HepG2 (cell line): ENCODE measurements around the gene TMEM61. TPM values are rescaled to one million over a fixed set of nuclear protein-coding genes. Genes with fewer than 3 reads are reported as not detected.

ENCODE experiments used
- ATAC-seq: fragments of 200-7000 bp; cut with Tn5 transposase; 3 replicates; pipeline ENCODE4 v1.9.1; 2020; ENCODE audit warnings: mild to moderate bottlenecking, moderate library complexity
- BruUV-seq: library from RNA; stranded (reverse); fragments of 400-500 nt; replicated peaks from 2 replicates; lab custom pipeline; 2021; lab: Mats Ljungman, UMichigan
- CTCF ChIA-PET: fragments of 300-600 bp; formaldehyde crosslinking; extraction: SDS; loops from one replicate; lab custom pipeline; 2021; ENCODE audit warnings: low total read pairs, inconsistent platforms, low intra/inter-chr PET ratio; lab: Yijun Ruan, JAX
- POLR2A ChIA-PET: fragments of 350-600 bp; sonication (Branson Sonifier 250); formaldehyde crosslinking; loops from one replicate; lab custom pipeline; 2020; ENCODE audit warnings: antibody characterized with exemption, inconsistent platforms; lab: Yijun Ruan, JAX
- DNase-seq: peaks from one replicate; pipeline ENCODE4 v3.0.0-alpha.2; 2015; ENCODE audit warnings: low spot score
- FAIRE-seq: peaks from 3 replicates; lab custom pipeline; 2011; peaks lifted over from hg19 to GRCh38; lab: Jason Lieb, UNC
- H2AFZ ChIP-seq: one replicate; pipeline ENCODE4 v1.6.1; 2011; ENCODE audit warnings: low read length, inconsistent platforms
- H3K27ac ChIP-seq: fragments of 300-600 bp; 3 replicates; pipeline ENCODE4 v1.8.0; 2011; ENCODE audit warnings: mixed run types, mild to moderate bottlenecking, mixed read lengths, low read length, inconsistent platforms; ENCODE audit not compliant: insufficient read depth; ENCODE audit errors: extremely low read length
- H3K27me3 ChIP-seq, 2 experiments: fragments of 200-600 bp in 1 of 2; 2 replicates in 1 of 2; 3 replicates in 1 of 2; pipeline versions ENCODE4 v1.6.0 to v1.8.0; 2011; ENCODE audit warnings: low read length in 2 of 2, mild to moderate bottlenecking in 2 of 2, moderate library complexity in 2 of 2, inconsistent platforms in 1 of 2; ENCODE audit not compliant: insufficient read depth in 2 of 2, control insufficient read depth in 1 of 2
- H3K36me3 ChIP-seq, 2 experiments: fragments of 200-600 bp in 1 of 2; replicated peaks in 1 of 2; 2 replicates in 1 of 2; 3 replicates in 1 of 2; pipeline versions ENCODE4 v1.5.1 to v1.8.0; 2011; ENCODE audit warnings: low read length in 2 of 2, inconsistent platforms in 1 of 2; ENCODE audit not compliant: insufficient read depth in 2 of 2, control insufficient read depth in 1 of 2
- H3K4me1 ChIP-seq: 2 replicates; pipeline ENCODE4 v1.5.1; 2012; ENCODE audit warnings: low read length, inconsistent platforms; ENCODE audit not compliant: insufficient read depth
- H3K4me2 ChIP-seq: 2 replicates; pipeline ENCODE4 v1.6.0; 2011; ENCODE audit warnings: low read depth, low read length, inconsistent platforms
- H3K4me3 ChIP-seq, 3 experiments: fragments of 200-600 bp in 1 of 3; sonication (generic), shearing (Covaris generic) in 1 of 3; replicated peaks in 1 of 3; 2 replicates each; pipeline ENCODE4 v1.5.1; 2011 to 2016; ENCODE audit warnings: low read length in 3 of 3, inconsistent platforms in 2 of 3, low read depth in 2 of 3, mild to moderate bottlenecking in 2 of 3, control low read depth in 1 of 3, mixed read lengths in 1 of 3; ENCODE audit not compliant: insufficient read depth in 1 of 3
- H3K79me2 ChIP-seq: one replicate; pipeline ENCODE4 v1.6.1; 2011; ENCODE audit warnings: low read length, inconsistent platforms; ENCODE audit not compliant: insufficient read depth
- H3K9ac ChIP-seq: 2 replicates; pipeline ENCODE4 v1.6.0; 2011; ENCODE audit warnings: mild to moderate bottlenecking, low read depth, low read length, inconsistent platforms; ENCODE audit not compliant: insufficient read depth
- H3K9me3 ChIP-seq: 2 replicates; pipeline ENCODE4 v1.5.1; 2012; ENCODE audit warnings: mild to moderate bottlenecking, low read length
- H4K20me1 ChIP-seq: 2 replicates; pipeline ENCODE4 v1.6.0; 2011; ENCODE audit warnings: inconsistent platforms, mild to moderate bottlenecking, low read length, moderate library complexity; ENCODE audit not compliant: insufficient read depth
- CEBPB ChIP-seq: IDR thresholded peaks from 2 replicates; pipeline ENCODE4 v1.6.1; 2011; ENCODE audit warnings: low read depth, low read length, improper control_type of control experiment, borderline replicate concordance
- FOSL2 ChIP-seq: sonication (generic); formaldehyde crosslinking; IDR thresholded peaks from 2 replicates; pipeline ENCODE4 v1.4.0; 2020; ENCODE audit warnings: missing genetic modification reagents
- KMT2A ChIP-seq: sonication (generic); formaldehyde crosslinking; IDR thresholded peaks from 2 replicates; pipeline ENCODE4 v1.4.0; 2020; ENCODE audit warnings: missing genetic modification reagents
- PAF1 ChIP-seq: IDR thresholded peaks from 2 replicates; pipeline ENCODE4 v1.6.1; 2016; ENCODE audit warnings: missing genetic modification reagents, missing compliant biosample characterization
- REL ChIP-seq: sonication (generic); formaldehyde crosslinking; conservative IDR thresholded peaks from 2 replicates; pipeline ENCODE4 v1.8.0; 2022; ENCODE audit warnings: mild to moderate bottlenecking, missing genetic modification reagents, moderate library complexity
- SSRP1 ChIP-seq: IDR thresholded peaks from 2 replicates; pipeline ENCODE4 v1.6.1; 2016; ENCODE audit warnings: control low read depth
- ZEB1 ChIP-seq: IDR thresholded peaks from 2 replicates; pipeline ENCODE4 v1.6.1; 2012; ENCODE audit warnings: mild to moderate bottlenecking, low read depth, inconsistent platforms; ENCODE audit not compliant: insufficient replicate concordance
- WGBS: methylation state at CpG from one replicate; pipeline ENCODE4 v1.1.6; 2017; ENCODE audit warnings: low lambda C conversion rate; 5-methylcytosine and 5-hydroxymethylcytosine counted together
- in situ Hi-C: cut with HindIII; loops from 2 replicates; pipeline ENCODE4 v1.10.0; 2017; ENCODE audit warnings: low pct_unique_long_range_greater_than_20kb; ENCODE audit not compliant: extremely low pct_ligation_motif_present
- intact Hi-C: fragments of 100-400 bp; cut with micrococcal nuclease; formaldehyde crosslinking; loops from one replicate; pipeline ENCODE4 v1.10.0; 2022; ENCODE audit not compliant: unreplicated experiment
- polyA plus RNA-seq, 8 experiments: library from polyadenylated mRNA; depleted of rRNA in 3 of 8; stranded (reverse) in 7 of 8; unstranded in 1 of 8; fragments of >200 nt; fragmentation: Illumina TruSeq in 4 of 8; extraction: Trizol in 4 of 8; gene quantifications; 2 replicates each; pipeline versions ENCODE4 v1.2.1 to v1.2.3, GENCODE V29; 2011 to 2016; ENCODE audit warnings: low read depth in 4 of 8, missing spikeins in 1 of 8, mixed read lengths in 1 of 8; ENCODE audit not compliant: insufficient read depth in 1 of 8
- total RNA-seq, 5 experiments: library from RNA; depleted of rRNA; stranded (reverse); fragments of >200 nt; fragmentation: Illumina TruSeq; extraction: Trizol; gene quantifications; 2 replicates each; pipeline ENCODE4 v1.2.3, GENCODE V29; 2016; ENCODE audit warnings: low read depth in 1 of 5

Gene TMEM61
- total and polyA plus RNA-seq, 2 of the 13 experiments (the other 11 are each of a cell fraction or from before 2014, with no cell fraction given) = not detected

DNA sequence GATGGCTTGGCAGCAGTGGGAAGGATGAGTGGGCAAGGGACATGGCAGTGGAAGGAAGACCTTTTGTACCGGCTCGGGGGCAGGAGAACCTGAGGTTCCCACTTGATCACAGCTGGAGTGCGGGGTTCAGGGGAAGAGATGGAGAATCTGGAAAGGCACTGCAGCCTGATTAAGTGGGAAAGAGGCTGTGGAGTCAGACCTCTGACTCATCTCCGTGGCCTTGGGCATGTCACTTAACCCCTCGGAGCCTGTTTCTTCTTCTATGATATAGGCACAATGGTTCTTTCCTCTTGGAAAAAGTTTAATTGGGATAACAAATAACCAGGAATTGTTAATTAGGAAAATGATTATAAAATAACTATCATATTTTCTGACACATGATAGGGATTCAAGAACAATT, 13.1 kb upstream of the TMEM61 start:
- intact Hi-C loops (no loop called here), in situ Hi-C loops (no loop called here)
- POLR2A ChIA-PET = no interaction called here
- no peak overlapping the region for H3K27ac ChIP-seq
- ATAC-seq = no peak
- H3K27me3 ChIP-seq = peaks cover 2 to 20% of the 10 kb centered on the region in 2 experiments; a peak in 2 of 5 replicates
- no peak overlapping the region for H2AFZ ChIP-seq
- H3K79me2 ChIP-seq = no peaks in the 10 kb centered on the region
- no peak for TF ChIP-seq CEBPB
- 0 out of 2 replicates have a peak, but pooled peaks have one; percentile 10 for TF ChIP-seq FOSL2 (CRISPR knock-in tag)
- no peak for TF ChIP-seq ZEB1
- TF ChIP-seq, all 625 proteins: peak for 1
- no peaks in the 10 kb centered on the region for H3K36me3 ChIP-seq
- H4K20me1 ChIP-seq = no peaks in the 10 kb centered on the region
- DNase-seq = no peak
- WGBS = 45% methylated on average over 5 of the region's 5 CpGs
- H3K4me1 ChIP-seq = no peaks in the 10 kb centered on the region
- H3K9me3 ChIP-seq = no peaks in the 10 kb centered on the region
- CTCF ChIA-PET = no interaction called here
- H3K4me2 ChIP-seq = no peak overlapping the region
- no peak overlapping the region for H3K9ac ChIP-seq
- BruUV-seq = no TSS peak
- no peak for FAIRE-seq
- H3K4me3 ChIP-seq = no peak overlapping the region

DNA sequence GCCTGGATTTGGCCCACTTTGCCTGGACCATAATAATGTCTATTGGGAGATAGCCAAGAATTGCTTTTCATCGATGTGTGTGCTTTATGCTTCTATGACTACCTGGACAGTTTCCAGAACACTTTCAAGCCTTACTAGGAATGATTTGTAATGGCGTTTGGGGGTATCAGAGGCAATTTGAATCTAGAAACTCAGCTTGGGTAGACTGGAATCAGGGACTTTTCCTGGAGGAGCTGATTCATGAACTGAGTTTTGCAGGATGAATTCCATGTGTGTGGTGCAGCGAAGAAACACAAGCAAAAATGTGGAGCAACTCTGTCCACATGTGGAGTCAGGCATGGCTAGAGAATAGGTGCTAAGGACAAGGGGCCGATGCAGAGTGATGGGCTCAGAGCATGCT, 11.9 kb upstream of the TMEM61 start:
- Histone ChIP-seq H3K27ac (no peak overlapping the region), H3K4me1 (no peaks in the 10 kb centered on the region), H3K4me3 (no peak overlapping the region), H3K9me3 (no peaks in the 10 kb centered on the region), H3K36me3 (no peaks in the 10 kb centered on the region), H3K9ac (no peak overlapping the region), H2AFZ (no peak overlapping the region), H3K27me3 (peaks cover 2 to 20% of the 10 kb centered on the region in 2 experiments; a peak in 2 of 5 replicates), H4K20me1 (no peaks in the 10 kb centered on the region), H3K79me2 (no peaks in the 10 kb centered on the region), H3K4me2 (no peak overlapping the region)
- WGBS = 44% methylated on average over 4 of the region's 4 CpGs
- TF ChIP-seq SSRP1 (no peak), KMT2A (CRISPR knock-in tag) (no peak), REL (CRISPR knock-in tag) (no peak), PAF1 (CRISPR knock-in tag) (no peak)
- ChIA-PET POLR2A (no interaction called here), CTCF (no interaction called here)
- no peak for FAIRE-seq
- in situ Hi-C loops (no loop called here), intact Hi-C loops (no loop called here)
- no peak for DNase-seq
- BruUV-seq = no TSS peak
- ATAC-seq = no peak
